ENCODE results near the gene PPP2R1B. TPM values are rescaled to one million over a fixed set of nuclear protein-coding genes. Genes with fewer than 3 reads are reported as not detected.

PPP2R1B gene
- total RNA-seq, 1 donor from 2014 or later, result 33.8 TPM

DNA sequence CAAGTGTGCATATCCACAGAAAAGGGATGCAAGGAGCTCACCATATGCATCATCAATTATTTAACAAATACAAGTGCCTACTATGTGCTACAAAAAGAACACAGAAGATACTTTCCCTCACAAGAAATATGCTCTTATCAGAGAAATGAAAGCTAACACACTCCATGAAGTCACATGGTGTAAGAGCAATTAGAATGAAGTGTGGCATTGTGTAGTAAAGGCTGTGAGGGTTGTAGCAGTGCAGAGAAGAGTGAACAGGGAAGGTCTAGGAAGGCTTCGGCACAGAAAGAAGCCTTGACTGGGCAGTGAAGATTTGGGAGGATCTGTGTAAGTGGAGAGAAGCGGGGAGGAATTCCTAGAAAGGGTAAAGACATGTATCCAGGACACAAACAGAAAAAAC is 22.5 kb downstream of the PPP2R1B start:
- Mint-ChIP-seq H3K36me3 (peaks cover 42% of the 10 kb centered on the region), H3K9me3 (no peaks in the 10 kb centered on the region), H3K27ac (no peak overlapping the region), H3K27me3 (ENCODE audit: low read depth) (no peaks in the 10 kb centered on the region), H3K4me3 (no peak overlapping the region), H3K4me1 (no peaks in the 10 kb centered on the region)
- TF ChIP-seq, protein P1, sequence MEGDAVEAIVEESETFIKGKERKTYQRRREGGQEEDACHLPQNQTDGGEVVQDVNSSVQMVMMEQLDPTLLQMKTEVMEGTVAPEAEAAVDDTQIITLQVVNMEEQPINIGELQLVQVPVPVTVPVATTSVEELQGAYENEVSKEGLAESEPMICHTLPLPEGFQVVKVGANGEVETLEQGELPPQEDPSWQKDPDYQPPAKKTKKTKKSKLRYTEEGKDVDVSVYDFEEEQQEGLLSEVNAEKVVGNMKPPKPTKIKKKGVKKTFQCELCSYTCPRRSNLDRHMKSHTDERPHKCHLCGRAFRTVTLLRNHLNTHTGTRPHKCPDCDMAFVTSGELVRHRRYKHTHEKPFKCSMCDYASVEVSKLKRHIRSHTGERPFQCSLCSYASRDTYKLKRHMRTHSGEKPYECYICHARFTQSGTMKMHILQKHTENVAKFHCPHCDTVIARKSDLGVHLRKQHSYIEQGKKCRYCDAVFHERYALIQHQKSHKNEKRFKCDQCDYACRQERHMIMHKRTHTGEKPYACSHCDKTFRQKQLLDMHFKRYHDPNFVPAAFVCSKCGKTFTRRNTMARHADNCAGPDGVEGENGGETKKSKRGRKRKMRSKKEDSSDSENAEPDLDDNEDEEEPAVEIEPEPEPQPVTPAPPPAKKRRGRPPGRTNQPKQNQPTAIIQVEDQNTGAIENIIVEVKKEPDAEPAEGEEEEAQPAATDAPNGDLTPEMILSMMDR (IDR thresholded peaks at IDR 0.05; ENCODE audit: unreplicated experiment), result no peak
- DNase-seq (ENCODE audit: low spot score in 2 of 2, unreplicated experiment in 2 of 2), result no peak

DNA sequence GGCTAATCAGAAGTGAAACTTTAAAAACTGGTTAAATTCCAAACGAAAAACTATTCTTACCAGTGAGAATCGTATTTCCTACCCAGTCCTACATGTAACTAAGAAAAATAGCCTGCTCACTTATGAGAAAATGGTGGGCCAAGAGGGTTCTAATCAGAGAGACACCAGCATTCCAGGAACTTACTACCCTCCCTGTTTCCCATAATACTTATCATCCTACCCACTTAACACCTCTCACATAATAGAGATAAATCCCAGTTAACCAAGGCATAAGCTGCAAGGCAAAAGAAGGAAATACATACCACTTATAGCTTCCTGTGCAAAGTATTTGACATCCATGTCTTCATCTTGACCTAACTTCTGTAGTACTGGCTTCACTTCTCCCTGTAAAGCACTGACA is 24.4 kb downstream of the PPP2R1B start:
- Mint-ChIP-seq H3K4me3 (no peak overlapping the region), H3K27ac (no peak overlapping the region), H3K4me1 (peaks cover 3% of the 10 kb centered on the region), H3K27me3 (ENCODE audit: low read depth) (no peaks in the 10 kb centered on the region), H3K36me3 (peaks cover 38% of the 10 kb centered on the region), H3K9me3 (no peaks in the 10 kb centered on the region)
- TF ChIP-seq, protein P1 (IDR thresholded peaks at IDR 0.05; ENCODE audit: unreplicated experiment), result no peak
- DNase-seq (ENCODE audit: low spot score in 2 of 2, unreplicated experiment in 2 of 2), result no peak

DNA sequence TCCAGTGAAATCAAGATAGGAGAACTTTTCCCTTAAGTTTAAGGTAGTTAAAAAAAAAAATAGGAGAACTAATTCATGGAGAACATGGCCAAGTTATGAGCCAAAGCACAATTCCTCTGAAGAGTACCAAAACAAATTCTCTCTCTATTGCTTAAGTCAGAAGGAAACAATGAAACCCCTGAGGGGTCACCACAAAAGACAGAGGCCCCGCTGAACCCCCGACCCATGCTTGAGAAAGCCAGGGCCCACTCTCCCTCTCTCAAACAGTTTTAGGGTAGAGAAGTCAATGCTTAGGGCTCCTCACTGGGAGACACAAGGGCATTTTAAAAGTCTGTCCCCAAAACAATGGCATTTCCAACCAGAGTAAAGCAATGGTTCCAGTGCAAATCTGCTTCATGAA is 26.9 kb downstream of the PPP2R1B start:
- no peak overlapping the region for H3K27ac Mint-ChIP-seq
- TF ChIP-seq, protein P1 (IDR thresholded peaks at IDR 0.05; ENCODE audit: unreplicated experiment), result no peak
- H3K4me3 Mint-ChIP-seq, result no peak overlapping the region
- DNase-seq (ENCODE audit: low spot score in 2 of 2, unreplicated experiment in 2 of 2), result no peak
- H3K27me3 Mint-ChIP-seq (ENCODE audit: low read depth), result no peaks in the 10 kb centered on the region
- H3K4me1 Mint-ChIP-seq, result peaks cover 26% of the 10 kb centered on the region
- H3K9me3 Mint-ChIP-seq, result no peaks in the 10 kb centered on the region
- peaks cover 24% of the 10 kb centered on the region for H3K36me3 Mint-ChIP-seq

DNA sequence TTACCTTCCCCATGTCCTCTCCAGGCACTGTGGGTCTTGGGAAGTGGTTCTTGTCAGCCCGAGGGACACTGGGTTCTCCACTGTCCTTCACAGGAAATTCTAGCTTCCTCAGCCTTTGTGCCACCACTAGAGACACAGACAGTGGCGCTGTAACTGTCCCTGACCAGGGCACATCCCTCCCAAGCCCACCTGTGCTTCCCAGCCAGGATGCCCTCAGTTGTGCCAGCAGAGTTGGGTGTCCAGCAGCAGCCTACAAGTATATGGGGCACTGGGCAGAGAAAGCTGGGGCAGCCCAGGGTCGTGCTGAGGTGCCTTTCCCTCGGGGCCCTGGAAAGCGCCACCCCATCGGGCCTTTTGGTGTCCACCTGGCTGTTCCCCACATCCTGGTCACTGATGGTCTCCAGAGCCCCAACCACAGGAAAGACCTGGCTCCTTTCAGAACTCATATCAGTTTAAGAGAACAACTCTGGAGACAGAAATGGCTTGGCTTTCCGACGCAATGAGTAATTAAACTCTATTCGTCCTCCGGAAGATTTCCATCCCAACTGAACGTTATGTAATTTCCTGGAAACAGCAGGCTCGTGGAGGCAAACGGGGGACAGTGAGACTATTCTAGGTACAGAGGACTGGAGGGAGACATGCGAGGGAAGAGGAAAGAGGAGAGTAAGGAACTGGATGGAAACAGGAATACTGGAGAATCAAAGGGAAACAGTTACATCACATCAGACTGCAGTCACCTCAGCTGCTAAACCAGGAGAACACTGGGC is 28.6 kb downstream of the PPP2R1B start:
- Mint-ChIP-seq H3K27ac (peak overlapping the region; percentile 81), H3K27me3 (ENCODE audit: low read depth) (no peaks in the 10 kb centered on the region), H3K4me3 (no peak overlapping the region), H3K9me3 (no peaks in the 10 kb centered on the region), H3K36me3 (peaks cover 21% of the 10 kb centered on the region), H3K4me1 (peaks cover 28% of the 10 kb centered on the region)
- no peak for DNase-seq (ENCODE audit: low spot score in 2 of 2, unreplicated experiment in 2 of 2)
- TF ChIP-seq, protein P1 (IDR thresholded peaks at IDR 0.05; ENCODE audit: unreplicated experiment), result no peak

DNA sequence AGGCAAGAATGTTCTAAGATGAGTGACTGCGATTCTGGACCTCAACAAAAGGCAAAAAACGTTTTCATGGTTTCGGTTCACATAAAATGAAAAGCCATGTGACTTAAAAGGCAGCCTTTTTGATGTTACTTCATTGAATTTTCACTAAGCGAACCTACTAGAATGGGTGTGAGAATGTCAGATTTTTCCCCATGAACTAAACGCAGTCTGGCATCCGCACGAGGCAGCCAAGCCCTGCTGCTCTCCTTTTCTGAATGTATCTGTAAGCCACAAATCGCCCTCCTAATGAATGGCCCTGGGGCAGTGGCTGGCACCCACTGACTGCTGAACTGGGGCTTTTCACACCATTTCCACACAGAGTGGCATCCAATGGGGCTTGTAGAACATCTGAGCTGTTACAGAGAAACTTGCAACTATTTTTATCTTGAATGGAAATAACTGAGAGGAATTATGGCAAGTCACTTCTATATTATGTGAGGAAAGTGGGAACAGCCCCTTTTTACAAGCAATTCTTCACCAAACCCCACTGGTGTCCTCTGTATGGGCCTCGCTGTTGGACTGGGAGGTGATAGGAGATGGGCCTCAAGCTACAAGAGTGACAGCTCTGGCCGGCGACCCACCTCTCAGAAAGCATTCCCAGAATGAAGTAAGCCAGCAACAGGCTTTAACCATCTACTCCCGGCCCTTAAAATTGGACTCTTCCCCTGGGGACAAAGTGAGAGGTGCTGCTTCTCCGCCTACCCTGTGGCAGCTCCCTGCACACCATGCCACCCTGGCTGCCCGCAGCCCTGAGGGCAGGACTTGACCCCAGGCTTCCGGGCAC is 29.4 kb downstream of the PPP2R1B start:
- H3K27me3 Mint-ChIP-seq (ENCODE audit: low read depth), result no peaks in the 10 kb centered on the region
- peaks cover 20% of the 10 kb centered on the region for H3K36me3 Mint-ChIP-seq
- H3K4me1 Mint-ChIP-seq, result peaks cover 28% of the 10 kb centered on the region
- H3K4me3 Mint-ChIP-seq, result no peak overlapping the region
- TF ChIP-seq, protein P1 (IDR thresholded peaks at IDR 0.05; ENCODE audit: unreplicated experiment), result no peak
- peak overlapping the region; percentile 93 for H3K27ac Mint-ChIP-seq
- no peaks in the 10 kb centered on the region for H3K9me3 Mint-ChIP-seq
- DNase-seq (ENCODE audit: low spot score in 2 of 2, unreplicated experiment in 2 of 2), result no peak

Measured in mesothelial cell of epicardium (in vitro differentiated cells).